Right cardiac atrium (tissue), 5 donors: ENCODE measurements around the gene SLC12A9. TPM values are rescaled to one million over a fixed set of nuclear protein-coding genes. Genes with fewer than 3 reads are reported as not detected.
"Not testable (repeated sequence)": the region's sequence is repeated elsewhere in the genome, so short reads cannot be mapped to it uniquely, and the experiment has no call there.

Experiments used
- ATAC-seq, 2 donors: fragments of 200-7000 bp; cut with Tn5 transposase; one replicate each; pipeline versions ENCODE4 v1.8.0 to v1.9.1; 2020; ENCODE audit warnings: moderate library complexity in 2 of 2, mild to moderate bottlenecking in 1 of 2
- DNase-seq, 3 donors: peaks; one replicate each; pipeline ENCODE4 v3.0.0-alpha.2; 2020
- H3K27ac ChIP-seq: one replicate; pipeline ENCODE4 v1.5.1; 2013; ENCODE audit warnings: mild to moderate bottlenecking, low read length, control low read depth, moderate library complexity
- H3K27me3 ChIP-seq: one replicate; pipeline ENCODE4 v1.6.1; 2013; ENCODE audit not compliant: control insufficient read depth, insufficient read depth
- H3K4me1 ChIP-seq: one replicate; pipeline ENCODE4 v1.6.1; 2013; ENCODE audit warnings: low read length; ENCODE audit not compliant: control insufficient read depth, insufficient read depth
- H3K4me3 ChIP-seq: one replicate; pipeline ENCODE4 v1.5.1; 2013; ENCODE audit warnings: low read length, control low read depth
- H3K9me3 ChIP-seq: one replicate; pipeline ENCODE4 v1.6.1; 2013; ENCODE audit warnings: low read length; ENCODE audit not compliant: control insufficient read depth
- WGBS: extraction: QIAGEN DNeasy Blood & Tissue Kit; methylation state at CpG from one replicate; pipeline ENCODE4 v1.1.7; 2013; 5-methylcytosine and 5-hydroxymethylcytosine counted together
- intact Hi-C, 4 donors: fragments of 100-400 bp; cut with DNase I; formaldehyde crosslinking; loops; one replicate each; pipeline versions ENCODE4 v1.11.0 to v1.14.0; 2022 to 2023
- polyA plus RNA-seq: library from polyadenylated mRNA; stranded (reverse); fragments of 200-250 nt; gene quantifications from one replicate; pipeline ENCODE4 v1.2.3, GENCODE V29; 2013
- total RNA-seq, 4 donors: library from RNA; stranded (reverse); fragmentation: NEBNext Ultra II Directional; extraction: Animal tissue kit (Norgen Biotek cat#: 25700); gene quantifications; one replicate each; pipeline ENCODE4 v1.2.1, GENCODE V29; 2021
- donor health status: healthy with polysubstance abuse.
- donor health status: DM: no; HTN: yes; CAD: no.
- donor health status: DM: no; HTN: no; CAD: no.
- donor health status: DM: no; HTN: yes; CAD: no; lungs with severe emphysema.
- donor health status: DM: yes; HTN: yes; CAD: no.

SLC12A9 gene
- total and polyA plus RNA-seq, 5 donors = 6.4 to 16.9 (median 10.9) TPM

GRCh38 chr7:100839361-100839760, 13.2 kb upstream of the SLC12A9 start:
- Histone ChIP-seq H3K4me3 (no peak overlapping the region), H3K9me3 (no peaks in the 10 kb centered on the region), H3K27ac (no peak overlapping the region), H3K4me1 (no peaks in the 10 kb centered on the region), H3K27me3 (no peaks in the 10 kb centered on the region)
- intact Hi-C loops = no loop called here
- ATAC-seq (no peak), DNase-seq (peak in 1 of 3 donors; percentile 32)
- WGBS = 95% methylated on average over 18 of the region's 18 CpGs

- no peak for ATAC-seq
- Histone ChIP-seq H3K9me3 (no peaks in the 10 kb centered on the region), H3K27ac (no peak overlapping the region), H3K4me3 (no peak overlapping the region), H3K27me3 (no peaks in the 10 kb centered on the region), H3K4me1 (no peaks in the 10 kb centered on the region)
- DNase-seq = no peak
- intact Hi-C loops = no loop called here
- 72% methylated on average over 8 of the region's 8 CpGs for WGBS
These were observed 11.9 kb upstream of the SLC12A9 start for GRCh38 chr7:100840470-100841100.

- ATAC-seq (no peak), DNase-seq (no peak)
- H3K4me1 ChIP-seq = no peaks in the 10 kb centered on the region
- no peak overlapping the region for H3K27ac ChIP-seq
- WGBS = 98% methylated on average over 4 of the region's 4 CpGs
- intact Hi-C loops = no loop called here
- no peaks in the 10 kb centered on the region for H3K9me3 ChIP-seq
- H3K4me3 ChIP-seq = no peak overlapping the region
- no peaks in the 10 kb centered on the region for H3K27me3 ChIP-seq
These were observed 5.2 kb upstream of the SLC12A9 start for GRCh38 chr7:100847360-100847759.

GRCh38 chr7:100854146-100854895, 1.8 kb downstream of the SLC12A9 start:
- intact Hi-C loops = loop anchor here in 3 of 4 donors (5.0 to 10.0 kb wide), 3 partner anchors 52 to 160 kb away; partner anchors contain the start of genes GIGYF1 (in 1 of the 3) and POP7 (in 1 of the 3)
- no peak overlapping the region for H3K27ac ChIP-seq
- WGBS = 90% methylated on average over 14 of the region's 14 CpGs
- H3K9me3 ChIP-seq = no peaks in the 10 kb centered on the region
- ATAC-seq (no peak), DNase-seq (peak in 1 of 3 donors; percentile 54)
- no peaks in the 10 kb centered on the region for H3K4me1 ChIP-seq
- no peak overlapping the region for H3K4me3 ChIP-seq
- no peaks in the 10 kb centered on the region for H3K27me3 ChIP-seq

GRCh38 chr7:100854899-100855298, 2.4 kb downstream of the SLC12A9 start:
- intact Hi-C loops = loop anchor here in 3 of 4 donors (5.0 to 10.0 kb wide), 3 partner anchors 53 to 160 kb away; partner anchors contain the start of genes GIGYF1 (in 1 of the 3) and POP7 (in 1 of the 3)

GRCh38 chr7:100855515-100855914, 3.0 kb downstream of the SLC12A9 start:
- Histone ChIP-seq H3K4me1 (no peaks in the 10 kb centered on the region), H3K27ac (no peak overlapping the region), H3K9me3 (no peaks in the 10 kb centered on the region), H3K27me3 (no peaks in the 10 kb centered on the region), H3K4me3 (no peak overlapping the region)
- 92% methylated on average over 10 of the region's 10 CpGs for WGBS
- intact Hi-C loops = loop anchor here in 1 of 4 donors (10.0 kb wide), 1 partner anchor 161 kb away; the partner anchor contains the start of gene GIGYF1
- no peak for ATAC-seq
- no peak for DNase-seq

More at GRCh38 chr7:100854899-100855298, 2.4 kb downstream of the SLC12A9 start:
- not testable (repeated sequence) for H3K4me1 ChIP-seq, H3K9me3 ChIP-seq, H3K4me3 ChIP-seq, ATAC-seq, H3K27me3 ChIP-seq, H3K27ac ChIP-seq
- WGBS = 94% methylated on average over 9 of the region's 9 CpGs
- DNase-seq = peak in 1 of 3 donors; percentile 39

GRCh38 chr7:100856871-100857282, 4.4 kb downstream of the SLC12A9 start:
- intact Hi-C loops = loop anchor here in 1 of 4 donors (10.0 kb wide), 1 partner anchor 162 kb away; the partner anchor contains the start of gene GIGYF1
- no peak overlapping the region for H3K27ac ChIP-seq
- ATAC-seq (no peak), DNase-seq (peak in 1 of 3 donors; percentile 43)
- H3K4me1 ChIP-seq = no peaks in the 10 kb centered on the region
- H3K4me3 ChIP-seq = no peak overlapping the region
- H3K27me3 ChIP-seq = no peaks in the 10 kb centered on the region
- no peaks in the 10 kb centered on the region for H3K9me3 ChIP-seq
- WGBS = 89% methylated on average over 16 of the region's 16 CpGs

GRCh38 chr7:100859856-100860255, 7.3 kb downstream of the SLC12A9 start:
- H3K27ac ChIP-seq = no peak overlapping the region
- no peaks in the 10 kb centered on the region for H3K9me3 ChIP-seq
- no peak overlapping the region for H3K4me3 ChIP-seq
- WGBS = 81% methylated on average over 15 of the region's 15 CpGs
- DNase-seq (no peak), ATAC-seq (no peak)
- no peaks in the 10 kb centered on the region for H3K27me3 ChIP-seq
- H3K4me1 ChIP-seq = no peaks in the 10 kb centered on the region
- intact Hi-C loops = loop anchor here in 1 of 4 donors (10.0 kb wide), 1 partner anchor 165 kb away; the partner anchor contains the start of gene GIGYF1

- intact Hi-C loops = no loop called here
- Histone ChIP-seq H3K27me3 (no peaks in the 10 kb centered on the region), H3K4me1 (no peaks in the 10 kb centered on the region), H3K4me3 (no peak overlapping the region), H3K27ac (no peak overlapping the region), H3K9me3 (no peaks in the 10 kb centered on the region)
- ATAC-seq (no peak), DNase-seq (peak in 1 of 3 donors; percentile 66)
- 94% methylated on average over 18 of the region's 18 CpGs for WGBS
These were observed 8.4 kb downstream of the SLC12A9 start for GRCh38 chr7:100860702-100861615.

GRCh38 chr7:100861616-100861985, 9.1 kb downstream of the SLC12A9 start:
- H3K9me3 ChIP-seq = no peaks in the 10 kb centered on the region
- H3K4me1 ChIP-seq = no peaks in the 10 kb centered on the region
- no peaks in the 10 kb centered on the region for H3K27me3 ChIP-seq
- intact Hi-C loops = no loop called here
- no peak overlapping the region for H3K27ac ChIP-seq
- no peak for DNase-seq
- H3K4me3 ChIP-seq = no peak overlapping the region
- no peak for ATAC-seq
- 94% methylated on average over 14 of the region's 14 CpGs for WGBS
